NCI-H1105 (cell line): ENCODE measurements around the gene ATP13A2.
A peak's percentile ranks its signal among the peaks of the same experiment; 100 is the strongest.

Experiments used
- DNase-seq: peaks from one replicate; lab custom pipeline; 2025; lab: John Stamatoyannopoulos, UW

Gene ATP13A2, protein sequence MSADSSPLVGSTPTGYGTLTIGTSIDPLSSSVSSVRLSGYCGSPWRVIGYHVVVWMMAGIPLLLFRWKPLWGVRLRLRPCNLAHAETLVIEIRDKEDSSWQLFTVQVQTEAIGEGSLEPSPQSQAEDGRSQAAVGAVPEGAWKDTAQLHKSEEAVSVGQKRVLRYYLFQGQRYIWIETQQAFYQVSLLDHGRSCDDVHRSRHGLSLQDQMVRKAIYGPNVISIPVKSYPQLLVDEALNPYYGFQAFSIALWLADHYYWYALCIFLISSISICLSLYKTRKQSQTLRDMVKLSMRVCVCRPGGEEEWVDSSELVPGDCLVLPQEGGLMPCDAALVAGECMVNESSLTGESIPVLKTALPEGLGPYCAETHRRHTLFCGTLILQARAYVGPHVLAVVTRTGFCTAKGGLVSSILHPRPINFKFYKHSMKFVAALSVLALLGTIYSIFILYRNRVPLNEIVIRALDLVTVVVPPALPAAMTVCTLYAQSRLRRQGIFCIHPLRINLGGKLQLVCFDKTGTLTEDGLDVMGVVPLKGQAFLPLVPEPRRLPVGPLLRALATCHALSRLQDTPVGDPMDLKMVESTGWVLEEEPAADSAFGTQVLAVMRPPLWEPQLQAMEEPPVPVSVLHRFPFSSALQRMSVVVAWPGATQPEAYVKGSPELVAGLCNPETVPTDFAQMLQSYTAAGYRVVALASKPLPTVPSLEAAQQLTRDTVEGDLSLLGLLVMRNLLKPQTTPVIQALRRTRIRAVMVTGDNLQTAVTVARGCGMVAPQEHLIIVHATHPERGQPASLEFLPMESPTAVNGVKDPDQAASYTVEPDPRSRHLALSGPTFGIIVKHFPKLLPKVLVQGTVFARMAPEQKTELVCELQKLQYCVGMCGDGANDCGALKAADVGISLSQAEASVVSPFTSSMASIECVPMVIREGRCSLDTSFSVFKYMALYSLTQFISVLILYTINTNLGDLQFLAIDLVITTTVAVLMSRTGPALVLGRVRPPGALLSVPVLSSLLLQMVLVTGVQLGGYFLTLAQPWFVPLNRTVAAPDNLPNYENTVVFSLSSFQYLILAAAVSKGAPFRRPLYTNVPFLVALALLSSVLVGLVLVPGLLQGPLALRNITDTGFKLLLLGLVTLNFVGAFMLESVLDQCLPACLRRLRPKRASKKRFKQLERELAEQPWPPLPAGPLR

DNA sequence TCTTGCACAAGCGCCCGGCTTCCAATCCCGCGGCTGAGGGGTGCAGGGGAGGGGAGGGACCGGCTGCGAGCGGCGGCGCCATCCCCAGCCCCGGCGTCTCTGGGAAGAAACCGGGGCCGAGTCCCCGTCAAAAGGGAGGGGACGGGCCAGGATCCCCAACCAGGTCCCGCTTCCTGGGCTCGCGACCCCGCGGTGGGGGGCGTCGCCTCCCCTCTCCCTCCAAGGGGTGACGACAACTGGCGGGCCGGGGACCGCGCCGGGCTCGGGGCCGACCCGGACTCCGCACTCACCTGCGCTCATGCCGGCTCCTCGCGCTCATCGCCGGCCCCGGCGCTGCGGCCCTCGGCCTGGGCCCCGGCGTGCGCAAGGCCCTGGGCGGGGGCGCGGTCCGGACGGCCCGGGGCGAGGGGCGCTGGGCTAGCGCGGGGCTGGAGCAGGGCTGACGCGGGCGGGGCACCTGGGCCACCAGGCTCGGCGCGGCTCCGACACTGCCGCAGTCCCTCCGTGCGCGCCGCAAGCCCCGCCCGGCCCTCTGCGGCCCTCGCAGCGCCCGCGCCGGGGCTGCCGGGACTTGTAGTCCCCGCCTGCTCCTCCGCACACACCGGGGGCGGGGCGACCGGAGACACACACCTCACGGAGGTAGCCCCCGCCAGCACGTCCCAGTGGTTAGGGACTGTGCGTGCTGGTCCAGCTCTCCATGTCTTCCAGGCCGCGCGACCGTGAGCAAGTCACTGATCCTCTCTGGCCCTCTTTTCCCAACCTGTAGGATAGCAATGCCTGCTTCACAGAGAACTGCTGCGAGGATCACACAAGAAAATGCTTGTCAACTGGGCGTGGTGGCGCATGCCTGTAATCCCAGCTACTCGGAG, at the start of gene ATP13A2:
TSS of gene ATP13A2 (minus strand) at position 490 of the 869 bp plus-strand sequence. CDS start at position 300, 190 bp downstream.
- peak; percentile 86 for DNase-seq

DNA sequence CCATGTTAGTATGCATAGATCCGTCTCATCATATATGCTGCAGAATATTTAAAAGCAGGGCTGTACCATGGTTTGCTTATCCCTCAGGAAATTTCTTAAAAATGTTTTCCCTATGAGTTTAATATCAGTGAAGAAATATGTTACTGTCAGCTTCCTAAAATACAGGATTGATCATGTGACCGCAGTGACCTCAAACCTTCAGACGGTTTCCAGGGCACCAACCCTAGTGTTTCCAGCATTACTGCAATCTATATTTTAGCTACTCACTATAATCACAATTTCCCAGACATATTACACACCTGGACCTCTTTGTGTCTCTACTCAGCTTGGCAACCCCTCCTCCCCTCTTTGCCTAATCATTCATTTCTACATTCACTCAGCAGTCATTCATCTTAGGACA, 49.8 kb upstream of the ATP13A2 start:
- DNase-seq, result no peak

DNA sequence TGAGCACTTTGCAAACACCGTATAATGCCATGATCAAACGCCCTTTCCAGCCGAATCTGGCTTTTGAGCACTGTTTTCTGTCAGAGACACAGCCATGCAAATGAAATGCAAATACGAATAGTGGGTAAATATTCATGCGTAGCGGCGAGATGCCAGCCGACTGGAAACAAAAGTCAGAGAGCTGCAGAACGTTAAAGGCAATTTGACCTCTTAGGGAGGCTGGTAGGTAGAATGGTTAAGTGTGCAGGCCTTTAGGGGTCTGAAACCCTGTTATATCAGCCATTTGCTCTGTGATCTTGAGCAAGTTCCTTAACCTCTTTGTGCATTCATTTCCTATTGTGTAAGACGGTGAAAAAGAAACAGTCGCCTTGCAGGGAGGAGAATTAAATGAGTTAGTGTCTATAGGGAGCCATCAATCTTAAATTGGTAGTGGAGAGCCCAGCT, 48.6 kb upstream of the ATP13A2 start:
- DNase-seq, result no peak

DNA sequence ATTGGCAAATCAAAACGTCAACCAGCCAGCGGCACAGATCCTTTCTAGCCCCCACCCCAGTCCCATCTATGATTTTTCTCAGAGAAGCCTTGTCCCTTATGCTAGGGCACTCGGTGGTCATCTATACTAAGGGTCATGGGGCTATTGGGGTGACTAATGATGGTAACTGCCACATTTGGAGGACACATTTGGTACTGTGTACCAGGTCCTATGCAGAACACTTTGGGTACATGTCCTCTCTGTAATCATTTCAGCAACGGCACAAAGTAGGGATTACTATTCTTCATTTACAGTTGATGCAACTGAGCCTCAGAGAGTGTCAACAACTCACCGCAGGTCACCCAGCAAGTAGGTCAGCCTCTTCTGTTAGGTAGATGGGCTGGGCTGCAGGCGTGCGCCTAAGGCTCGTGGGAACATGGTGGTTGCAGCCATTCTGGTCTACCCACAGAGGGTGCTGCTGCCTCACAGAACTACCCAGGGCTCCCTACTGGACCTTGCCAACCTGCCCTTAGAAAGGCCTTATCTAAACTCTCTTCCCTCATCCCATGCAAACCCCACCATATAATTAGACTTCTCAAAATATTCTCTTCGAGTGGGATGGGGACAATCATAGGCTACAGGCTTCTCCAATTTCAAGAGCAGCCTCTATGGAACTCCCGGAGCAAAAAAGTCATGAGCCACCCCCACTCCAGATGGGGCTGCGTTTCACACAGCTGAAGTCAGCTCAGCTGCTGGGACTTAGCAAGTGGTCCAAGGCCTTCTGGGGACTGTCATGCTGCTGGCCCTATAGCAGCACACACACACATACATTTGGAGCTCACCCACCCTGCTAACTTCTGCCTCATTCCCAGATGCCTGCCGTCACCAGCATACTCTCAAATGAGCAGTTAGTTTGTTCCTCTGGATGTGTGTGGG, 47.9 kb upstream of the ATP13A2 start:
- peak; percentile 41 for DNase-seq

DNA sequence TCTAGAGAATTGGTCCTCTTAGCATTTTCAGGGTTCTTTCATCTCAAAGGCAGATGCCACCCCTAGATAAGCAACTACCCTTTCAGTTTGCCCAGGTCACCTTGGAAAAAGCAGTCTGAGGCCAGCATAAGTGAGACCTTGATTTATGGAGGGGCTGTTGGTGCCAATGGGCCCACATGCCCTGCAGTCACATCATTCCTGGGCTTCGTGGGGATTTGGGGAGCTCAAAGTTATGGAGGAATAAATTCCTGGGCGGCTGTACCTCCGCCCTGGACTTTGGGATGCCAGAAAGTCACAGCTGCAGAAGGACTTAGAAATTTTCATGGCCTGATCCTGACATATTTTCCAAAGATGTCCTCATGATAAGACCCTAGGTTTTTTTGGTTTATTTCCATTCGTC, 44.8 kb upstream of the ATP13A2 start:
- no peak for DNase-seq

DNA sequence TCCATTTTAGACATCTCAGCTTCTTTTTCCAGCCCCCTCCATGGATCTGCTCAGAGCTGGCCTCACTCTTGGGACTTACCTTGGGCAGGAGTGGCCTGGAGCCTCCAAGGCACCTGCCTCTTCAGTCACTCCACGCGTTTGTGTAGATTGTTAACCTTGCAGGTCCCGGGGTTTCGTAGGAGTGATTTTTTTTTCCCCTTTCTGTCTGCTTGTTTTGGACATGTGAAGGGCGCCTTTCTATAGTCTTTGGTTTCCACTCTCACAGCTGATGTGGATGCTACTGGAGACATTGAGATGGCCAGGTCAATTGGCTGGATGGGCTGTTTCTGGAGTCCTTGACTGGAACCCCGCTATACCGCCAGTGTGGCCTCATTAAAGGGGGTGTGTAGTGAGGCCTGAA, 44.1 kb upstream of the ATP13A2 start:
- DNase-seq, result no peak

DNA sequence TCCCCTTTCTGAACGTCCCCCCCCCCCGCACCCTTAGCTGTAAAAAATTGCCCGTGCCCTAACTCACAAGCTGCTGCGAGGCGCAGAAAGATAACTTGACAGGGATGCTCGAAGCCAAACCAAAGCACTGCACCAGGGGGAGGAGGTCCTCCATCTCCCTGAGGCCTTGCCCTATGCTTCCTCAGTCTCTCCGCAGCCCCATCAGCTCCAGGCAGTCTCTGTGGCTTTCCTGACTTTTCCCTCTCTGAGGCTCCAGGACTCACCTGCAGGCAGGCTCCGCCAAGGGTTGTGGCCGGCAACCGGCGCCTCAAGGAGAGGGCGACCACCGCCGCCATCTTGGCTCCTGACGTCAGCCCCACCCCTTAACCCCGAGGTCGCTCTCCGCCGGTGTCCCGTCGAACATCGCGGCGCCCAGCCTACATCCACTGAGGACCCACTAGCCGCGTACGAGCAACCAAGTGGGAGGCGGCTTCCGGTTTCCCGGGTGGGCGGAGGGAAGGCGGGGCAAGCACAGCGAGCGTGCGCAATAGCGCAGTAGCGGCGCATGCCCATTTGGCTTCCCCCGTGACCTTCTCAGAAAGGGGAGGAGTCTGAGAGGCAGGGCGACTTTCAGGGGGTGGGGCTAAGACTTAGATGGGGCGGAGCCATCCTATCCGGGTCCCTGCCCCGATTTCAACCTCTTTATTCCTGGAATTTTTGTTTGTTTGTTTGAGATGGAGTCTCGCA, 42.1 kb upstream of the ATP13A2 start, which contains the start of gene SDHB:
TSS of gene SDHB (minus strand) at position 348 of the 726 bp plus-strand sequence. CDS start at position 335, 13 bp downstream.
- peak; percentile 99 for DNase-seq

DNA sequence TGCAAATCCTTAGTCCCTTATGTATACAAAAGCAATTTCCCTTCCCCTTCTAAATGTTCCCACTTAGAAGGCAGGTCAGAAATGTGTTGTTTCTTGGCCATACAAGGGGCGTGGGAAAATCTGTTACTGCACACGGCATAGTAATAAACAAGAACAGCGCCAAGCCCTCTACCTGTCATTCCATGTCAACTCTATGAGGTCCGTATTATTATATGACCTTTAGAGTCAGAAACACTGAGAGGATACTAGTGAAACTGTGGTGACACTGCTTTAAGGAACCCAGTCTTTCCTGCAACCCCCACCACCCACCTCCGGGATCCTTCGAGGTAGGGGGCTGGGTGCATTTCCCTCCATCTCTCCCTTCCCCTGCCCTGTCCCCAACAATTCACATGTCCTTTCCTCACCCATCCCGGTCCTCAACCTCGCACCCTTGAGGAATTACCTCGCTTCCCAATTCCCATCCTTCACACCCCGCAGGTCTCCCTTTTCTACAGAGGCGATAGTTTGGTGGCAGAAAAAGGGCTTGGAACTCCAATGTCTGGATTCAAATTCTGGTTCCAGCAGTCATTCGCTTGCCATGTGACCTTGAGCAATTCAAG, 41.5 kb upstream of the ATP13A2 start:
- DNase-seq, result no peak

DNA sequence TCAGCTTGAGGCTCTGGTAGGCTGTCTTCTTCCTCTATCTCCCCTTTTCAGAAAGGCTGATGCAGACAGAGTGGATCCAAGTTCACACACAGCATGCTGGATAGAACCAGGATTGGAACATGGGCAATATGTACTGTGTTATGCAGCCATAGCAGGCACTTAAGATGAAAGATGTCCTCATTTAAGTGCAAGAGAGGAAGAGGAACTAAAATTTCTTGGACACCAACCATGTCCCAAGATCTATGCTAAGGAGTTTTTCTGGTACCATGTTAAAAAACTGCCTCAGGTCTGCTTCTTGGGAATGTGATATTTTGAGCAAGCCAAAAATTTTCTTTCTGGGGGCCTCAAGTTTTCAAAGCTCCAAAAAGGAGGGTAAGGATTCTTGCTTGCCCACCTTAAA, 40.9 kb upstream of the ATP13A2 start:
- DNase-seq, result no peak

DNA sequence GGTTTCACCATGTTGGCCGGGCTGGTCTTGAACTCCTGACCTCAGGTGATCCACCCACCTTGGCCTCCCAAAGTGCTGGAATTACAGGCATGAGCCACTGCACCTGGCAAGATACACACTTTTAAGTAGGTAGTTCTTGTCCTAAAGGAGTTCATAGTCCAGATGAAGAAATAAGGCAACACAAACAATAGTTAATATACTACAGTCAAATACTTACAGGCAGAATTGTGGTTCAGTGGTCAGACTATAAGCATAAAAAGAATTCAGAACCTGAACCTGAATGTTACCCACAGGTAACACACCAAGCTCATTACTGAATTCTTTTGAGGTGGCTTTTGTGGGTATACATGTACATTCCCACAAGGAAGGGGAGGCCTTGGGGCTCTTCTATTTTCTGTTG, 40.3 kb upstream of the ATP13A2 start:
- DNase-seq, result no peak

DNA sequence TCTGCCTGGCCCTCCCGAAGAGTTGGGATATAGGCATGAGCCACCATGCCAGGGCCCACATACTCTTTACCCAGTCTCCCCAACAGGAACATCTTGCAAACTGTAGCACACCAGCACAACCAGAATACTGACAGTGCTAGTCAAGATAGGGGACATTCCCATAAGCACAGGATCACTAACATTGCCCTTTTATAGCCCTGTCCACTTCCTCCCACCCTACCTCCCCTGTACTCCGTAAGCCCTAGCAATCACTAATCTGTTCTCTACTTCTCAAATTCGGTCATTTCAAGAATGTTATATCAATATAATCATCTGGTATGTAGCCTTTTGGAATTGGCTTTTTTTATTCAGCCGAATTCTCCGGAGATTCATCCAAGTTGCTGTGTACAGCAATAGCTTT, 36.2 kb upstream of the ATP13A2 start:
- DNase-seq, result no peak

DNA sequence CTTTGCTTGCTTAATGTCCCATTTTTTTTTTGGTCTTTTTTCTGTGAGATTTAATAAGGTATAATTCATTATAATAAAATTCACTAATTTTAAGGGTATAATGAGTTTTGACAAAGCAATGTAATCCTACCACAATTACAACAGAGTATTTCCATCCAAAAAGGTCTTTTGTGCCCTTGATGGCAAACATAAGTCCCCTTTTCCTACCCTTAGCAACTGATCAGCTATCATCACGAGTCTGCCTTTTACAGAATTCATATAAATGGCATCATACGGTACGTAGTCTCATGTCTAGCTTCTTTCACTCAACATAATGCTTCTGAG, 34.6 kb upstream of the ATP13A2 start:
- DNase-seq, result no peak

DNA sequence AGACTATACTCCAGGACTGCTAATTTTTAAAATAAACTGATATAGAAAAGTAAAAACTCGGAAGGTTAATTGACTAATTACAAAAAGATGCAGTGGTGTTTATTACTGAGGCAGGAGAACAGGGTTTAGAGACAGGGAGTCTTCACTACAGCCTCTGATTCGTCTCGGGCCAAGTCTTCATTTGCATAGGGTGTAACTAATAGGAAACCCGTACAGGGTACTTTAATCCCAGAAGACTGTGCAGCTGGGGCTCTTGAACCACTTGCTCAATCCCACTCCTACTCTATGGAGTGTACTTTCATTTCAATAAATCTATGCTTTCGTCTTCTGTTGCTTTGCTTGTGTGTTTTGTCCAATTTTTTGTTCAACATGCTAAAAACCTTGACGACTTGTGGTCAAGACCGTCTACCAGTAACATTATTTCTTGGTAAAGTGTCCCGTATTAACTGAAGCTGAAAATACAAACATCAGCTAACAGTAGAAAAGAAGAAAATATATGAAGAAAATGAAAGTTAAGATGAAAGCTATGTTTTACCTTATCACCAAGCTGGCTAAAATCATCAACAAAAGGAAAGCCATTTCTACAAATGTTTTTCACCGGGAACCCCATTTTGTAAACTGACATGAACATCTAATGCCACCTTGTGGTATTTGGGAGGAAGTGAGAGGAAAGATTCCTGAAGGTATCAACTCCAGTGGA, 34.1 kb upstream of the ATP13A2 start:
- peak; percentile 67 for DNase-seq

DNA sequence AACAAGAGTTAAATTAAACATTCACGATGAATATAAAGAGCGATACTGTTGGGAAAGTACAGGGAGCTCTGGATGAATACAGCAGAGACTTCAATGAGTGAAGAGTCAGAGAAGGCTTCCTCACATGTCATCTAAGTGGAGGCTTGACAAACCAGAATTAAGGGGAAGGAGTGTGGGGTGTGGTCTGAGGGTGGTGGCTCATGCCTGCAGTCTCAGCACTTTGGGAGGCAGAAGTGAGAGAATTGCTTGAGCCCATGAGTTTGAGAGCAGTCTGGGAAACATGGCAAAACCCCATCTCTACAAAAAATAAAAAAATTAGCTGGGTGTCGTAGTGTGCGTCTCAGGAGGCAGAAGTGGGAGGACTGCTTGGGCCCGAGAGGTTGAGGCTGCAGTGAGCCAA, 33.4 kb upstream of the ATP13A2 start:
- no peak for DNase-seq

DNA sequence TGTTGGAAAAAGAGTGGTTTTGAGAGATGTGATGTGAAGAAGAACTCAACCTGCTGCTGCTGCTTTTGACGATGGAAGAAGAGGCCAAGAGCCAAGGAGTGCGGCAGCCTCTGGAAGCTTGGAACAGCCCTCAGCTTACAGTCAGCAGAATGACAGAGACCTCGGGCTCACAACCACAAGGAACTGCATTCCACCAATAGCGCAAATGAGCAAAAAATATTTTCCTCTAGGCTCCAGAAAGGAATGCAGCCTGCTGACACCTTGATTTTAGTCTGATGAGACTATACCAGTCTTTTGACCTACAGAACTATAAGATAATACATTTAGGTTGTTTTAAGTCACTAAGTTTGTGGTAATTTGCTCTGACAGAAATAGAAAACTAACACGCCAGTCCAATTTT, 31.9 kb upstream of the ATP13A2 start:
- no peak for DNase-seq

DNA sequence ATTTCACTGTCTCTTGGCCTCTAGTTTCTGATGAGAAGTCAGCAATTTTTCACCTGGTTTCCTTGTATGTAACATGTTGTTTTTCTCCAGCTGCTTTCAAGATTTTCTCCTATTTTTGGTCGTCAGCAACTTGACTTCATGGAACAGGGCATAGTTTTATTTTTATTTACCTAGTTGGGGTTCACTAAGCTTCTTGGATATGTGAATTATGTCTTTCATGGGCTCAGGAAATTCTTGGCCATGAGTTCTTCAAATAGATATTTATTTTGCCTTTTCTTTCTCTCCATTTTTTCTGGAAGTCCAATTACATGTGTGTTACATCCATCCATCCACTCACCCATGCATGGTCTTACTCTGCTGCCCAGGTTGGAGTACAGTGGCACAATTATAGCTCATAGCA, 28.4 kb upstream of the ATP13A2 start:
- DNase-seq, result no peak

DNA sequence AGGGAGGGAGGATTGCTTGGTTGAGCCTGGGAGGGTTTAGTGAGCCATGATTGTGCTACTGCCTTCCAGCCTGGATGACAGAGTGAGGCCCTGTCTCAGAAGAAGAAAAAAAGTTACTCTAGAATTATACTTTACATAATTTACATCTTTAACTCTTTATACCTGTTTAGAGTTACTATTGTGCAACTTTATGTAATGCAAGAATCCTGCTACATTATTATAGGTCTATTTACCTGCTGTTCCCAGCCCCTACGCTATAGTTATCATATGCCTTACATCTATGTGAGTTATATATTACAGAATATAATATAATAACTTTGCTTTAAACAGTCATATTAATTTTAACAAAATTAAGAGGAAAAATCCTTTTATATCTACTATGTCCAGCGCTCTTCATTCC, 27.8 kb upstream of the ATP13A2 start:
- no peak for DNase-seq

DNA sequence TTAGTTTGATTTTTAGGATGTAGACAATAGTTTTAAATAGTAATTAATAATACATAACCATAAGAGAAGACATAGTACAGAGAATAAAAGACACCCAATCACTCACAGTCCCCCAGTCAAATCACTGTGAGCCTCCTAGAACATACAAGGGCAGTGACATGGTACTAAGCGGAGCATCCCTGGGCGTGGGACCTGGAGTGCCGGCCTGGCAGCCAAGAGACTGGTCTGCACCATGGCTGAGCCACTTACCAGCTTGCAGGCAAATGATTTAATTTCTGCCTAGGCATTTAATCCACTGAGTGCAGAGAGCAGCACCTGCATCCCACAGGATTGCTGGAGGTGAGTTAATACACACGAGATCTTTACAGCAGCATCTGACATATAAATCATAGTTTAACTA, 21.8 kb upstream of the ATP13A2 start:
- no peak for DNase-seq

DNA sequence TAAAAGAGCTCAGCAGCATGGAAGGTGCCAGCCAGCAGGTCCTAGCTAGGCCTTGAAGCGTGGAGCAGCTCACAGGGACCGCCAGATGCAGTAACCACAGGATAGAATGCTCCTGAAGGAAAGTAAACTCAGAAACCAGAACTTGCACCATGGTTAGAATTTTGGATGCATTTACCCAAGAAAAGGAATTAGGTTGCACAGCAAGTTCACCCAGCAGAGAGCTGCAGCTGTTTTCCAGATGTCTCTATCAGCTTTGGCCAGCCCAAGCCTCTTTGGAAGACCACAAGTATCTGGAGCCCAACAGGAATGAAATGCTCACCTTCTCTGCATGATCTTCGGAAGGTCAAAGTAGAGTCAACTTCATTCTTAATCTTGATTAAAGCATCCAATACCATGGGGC, 21.0 kb upstream of the ATP13A2 start:
- no peak for DNase-seq
